Measurements from ENCODE around the gene JADE3. TPM values are rescaled to one million over a fixed set of nuclear protein-coding genes. Genes with fewer than 3 reads are reported as not detected.

The JADE3 gene
- total RNA-seq, 1 experiment from 2014 or later = 48.5 TPM

DNA sequence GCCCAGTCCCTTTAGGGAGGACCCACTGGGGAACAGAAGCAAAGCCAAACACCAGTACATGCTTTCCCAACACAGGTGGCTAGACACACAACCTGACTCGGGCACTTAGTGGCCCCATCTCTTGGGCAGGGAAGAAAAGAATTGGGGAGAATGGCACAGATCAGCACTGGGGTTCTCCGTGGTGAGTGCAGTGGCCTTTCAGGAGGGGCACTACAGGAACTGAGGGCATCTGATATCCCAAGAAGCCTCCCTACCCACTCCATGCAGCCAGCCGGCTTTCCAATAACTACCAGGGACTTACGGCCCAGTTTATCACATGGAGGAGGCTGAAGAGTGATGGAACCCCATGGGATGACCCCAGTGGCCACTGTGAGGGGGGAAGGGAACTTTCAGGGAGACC is 189.0 kb downstream of the JADE3 start:
- CTCF ChIA-PET = no interaction called here
- POLR2A ChIA-PET (ENCODE audit: low non-redundant PET) = no interaction called here
- H3K4me1 ChIP-seq (ENCODE audit: insufficient read depth, low read length, poor library complexity, severe bottlenecking) = no peaks in the 10 kb centered on the region
- H3K4me3 ChIP-seq (ENCODE audit: low read depth, low read length, poor library complexity, severe bottlenecking) = no peak overlapping the region
- H3K27ac ChIP-seq (ENCODE audit: low read depth, low read length, poor library complexity, severe bottlenecking) = no peak overlapping the region
- H3K27me3 ChIP-seq (replicated peaks; ENCODE audit: insufficient read depth, low read depth, low read length, poor library complexity) = peaks cover 3% of the 10 kb centered on the region
- BruUV-seq (replicated peaks) = no TSS peak
- no peak for TF ChIP-seq EZH2 (IDR thresholded peaks at IDR 0.05; ENCODE audit: borderline replicate concordance, low read depth, low read length, poor library complexity, severe bottlenecking)
- TF ChIP-seq CTCF (conservative IDR thresholded peaks at IDR 0.05; ENCODE audit: low read depth, low read length) = no peak
- no peak for DNase-seq (ENCODE audit: low spot score)
- no peaks in the 10 kb centered on the region for H3K9me3 ChIP-seq (ENCODE audit: low read depth, low read length, poor library complexity, severe bottlenecking)
- H3K36me3 ChIP-seq (ENCODE audit: insufficient read depth, low read length, poor library complexity, severe bottlenecking) = no peaks in the 10 kb centered on the region
- intact Hi-C loops (cut with micrococcal nuclease; ENCODE audit: unreplicated experiment) = no loop called here

Other genes starting within 250 kb of the JADE3 start
- 11.3 and 13.1 TPM in 2 replicates for gene SLC9A7, start 153.3 kb upstream of the JADE3 start, total RNA-seq (2021)
- gene RP2, start 75.4 kb upstream of the JADE3 start, total RNA-seq (2021) = 21.5 and 24.7 TPM in 2 replicates
- gene RGN, start 166.0 kb downstream of the JADE3 start, total RNA-seq (2021) = 1.6 and 1.8 TPM in 2 replicates
- gene NDUFB11, start 232.3 kb downstream of the JADE3 start, total RNA-seq (2021) = 137 and 141 TPM in 2 replicates
- 80.9 and 85.3 TPM in 2 replicates for gene RBM10, start 232.8 kb downstream of the JADE3 start, total RNA-seq (2021)

Measured in A673 (cell line).